K562 (cell line): ENCODE data around the gene TKT. TPM values are rescaled to one million over a fixed set of nuclear protein-coding genes. Genes with fewer than 3 reads are reported as not detected.

Experiments
- CBX5 ChIP-seq: IDR thresholded peaks from 2 replicates; pipeline ENCODE4 v1.6.1; 2014; ENCODE audit warnings: low read depth, borderline replicate concordance
- CHD1 ChIP-seq: fragments of 200-600 bp; sonication (generic); IDR thresholded peaks from one replicate; pipeline ENCODE4 v1.6.1; 2012; ENCODE audit warnings: mild to moderate bottlenecking, moderate library complexity, low read length, inconsistent platforms
- ELK1 ChIP-seq: sonication (generic); formaldehyde crosslinking; IDR thresholded peaks from 2 replicates; pipeline ENCODE4 v1.8.1; 2022; ENCODE audit warnings: missing genetic modification reagents
- FOSL1 ChIP-seq: fragments of 200-800 bp; sonication (Bioruptor generic); conservative IDR thresholded peaks from 2 replicates; pipeline ENCODE4 v1.6.1; 2016; ENCODE audit warnings: missing genetic modification characterization, missing compliant biosample characterization
- GABPB2 ChIP-seq: fragments of 250-450 bp; sonication (Bioruptor Pico); conservative IDR thresholded peaks from 2 replicates; pipeline ENCODE4 v1.5.1; 2021; ENCODE audit warnings: mild to moderate bottlenecking
- GTF2A2 ChIP-seq: IDR thresholded peaks from 2 replicates; pipeline ENCODE4 v1.6.1; 2016; ENCODE audit warnings: mild to moderate bottlenecking, missing genetic modification characterization, missing compliant biosample characterization
- JUND ChIP-seq, 2 experiments: IDR thresholded peaks; 2 replicates in 1 of 2; 3 replicates in 1 of 2; pipeline ENCODE4 v1.6.1; 2011; ENCODE audit warnings: borderline replicate concordance in 2 of 2, low read depth in 2 of 2, low read length in 2 of 2, improper control_type of control experiment in 1 of 2, missing biosample characterization in 1 of 2, missing genetic modification characterization in 1 of 2, missing genetic modification reagents in 1 of 2
- KDM2B ChIP-seq: fragments of 250-450 bp; sonication (Bioruptor Pico); IDR thresholded peaks from 2 replicates; pipeline ENCODE4 v1.8.0; 2021; ENCODE audit warnings: mild to moderate bottlenecking, moderate library complexity
- MEIS2 ChIP-seq: fragments of 450-650 bp; IDR thresholded peaks from 2 replicates; pipeline ENCODE4 v1.6.1; 2014; ENCODE audit warnings: mild to moderate bottlenecking; ENCODE audit not compliant: partially characterized antibody
- PKNOX1 ChIP-seq: fragments of 450-650 bp; IDR thresholded peaks from 2 replicates; pipeline ENCODE4 v1.6.1; 2016
- PTRF ChIP-seq: fragments of 450-650 bp; IDR thresholded peaks from 2 replicates; pipeline ENCODE4 v1.6.1; 2016; ENCODE audit warnings: mild to moderate bottlenecking, missing genetic modification characterization, missing compliant biosample characterization
- RAD51 ChIP-seq: fragments of 450-650 bp; IDR thresholded peaks from 2 replicates; pipeline ENCODE4 v1.7.1; 2016; ENCODE audit warnings: low read depth, mild to moderate bottlenecking, borderline replicate concordance
- SP1 ChIP-seq: sonication (generic); formaldehyde crosslinking; IDR thresholded peaks from 2 replicates; pipeline ENCODE4 v1.8.1; 2022; ENCODE audit warnings: mild to moderate bottlenecking, missing genetic modification reagents
- TEAD2 ChIP-seq: fragments of 450-650 bp; IDR thresholded peaks from 2 replicates; pipeline ENCODE4 v1.6.1; 2016; ENCODE audit warnings: missing genetic modification characterization, control low read depth, missing compliant biosample characterization
- TFAP4 ChIP-seq: sonication (generic); formaldehyde crosslinking; IDR thresholded peaks from 2 replicates; pipeline ENCODE4 v1.8.0; 2022; ENCODE audit warnings: missing genetic modification reagents, mild to moderate bottlenecking, moderate library complexity, borderline replicate concordance
- ZFPM2 ChIP-seq: fragments of 250-450 bp; sonication (Bioruptor Pico); IDR thresholded peaks from 2 replicates; pipeline ENCODE4 v1.5.1; 2022; ENCODE audit warnings: mild to moderate bottlenecking
- polyA plus RNA-seq, 8 experiments: library from polyadenylated mRNA; depleted of rRNA in 4 of 8; stranded (reverse) in 5 of 8; unstranded in 3 of 8; fragments of >200 nt; fragmentation: Nextera tagmentation in 2 of 8; fragmentation: Illumina TruSeq in 1 of 8; extraction: Ambion mirVana in 2 of 8; extraction: Trizol in 1 of 8; gene quantifications; 2 replicates each; pipeline versions ENCODE4 v1.2.1 to v1.2.3, GENCODE V29; 2011 to 2014; ENCODE audit warnings: inconsistent platforms in 1 of 8, missing spikeins in 1 of 8
- total RNA-seq, 7 experiments: library from RNA; depleted of rRNA in 6 of 7; stranded (reverse); fragments of >200 nt in 6 of 7; fragmentation: Illumina TruSeq in 2 of 7; extraction: Trizol in 2 of 7; gene quantifications; 2 replicates each; pipeline versions ENCODE4 v1.2.1 to v1.2.3, GENCODE V29; 2011 to 2021; ENCODE audit warnings: low replicate concordance in 1 of 7
- TF ChIP-seq, protein P1 (sequence below): fragments of 250-450 bp; sonication (Bioruptor Pico); IDR thresholded peaks from 2 replicates; pipeline ENCODE4 v1.8.0; 2022; ENCODE audit warnings: inconsistent platforms, mild to moderate bottlenecking, moderate library complexity, borderline replicate concordance
- TF ChIP-seq, protein P2 (sequence below): fragments of 150-350 bp; IDR thresholded peaks from 2 replicates; pipeline ENCODE4 v1.6.1; 2014; ENCODE audit warnings: low read depth, mild to moderate bottlenecking, low read length, borderline replicate concordance

The TKT gene
- total and polyA plus RNA-seq, 9 of the 15 experiments (the other 6 are each of a cell fraction or from before 2014, with no cell fraction given): 58.1 to 401 (median 187) TPM

GRCh38 chr3:53196575-53197407 is 59.0 kb downstream of the TKT start (continued):
- TF ChIP-seq TFAP4 (CRISPR knock-in tag): peak; percentile 37; the same call in 1 of the 2 replicates
- no peak for TF ChIP-seq ELK1 (CRISPR knock-in tag)
- TF ChIP-seq, protein P1, sequence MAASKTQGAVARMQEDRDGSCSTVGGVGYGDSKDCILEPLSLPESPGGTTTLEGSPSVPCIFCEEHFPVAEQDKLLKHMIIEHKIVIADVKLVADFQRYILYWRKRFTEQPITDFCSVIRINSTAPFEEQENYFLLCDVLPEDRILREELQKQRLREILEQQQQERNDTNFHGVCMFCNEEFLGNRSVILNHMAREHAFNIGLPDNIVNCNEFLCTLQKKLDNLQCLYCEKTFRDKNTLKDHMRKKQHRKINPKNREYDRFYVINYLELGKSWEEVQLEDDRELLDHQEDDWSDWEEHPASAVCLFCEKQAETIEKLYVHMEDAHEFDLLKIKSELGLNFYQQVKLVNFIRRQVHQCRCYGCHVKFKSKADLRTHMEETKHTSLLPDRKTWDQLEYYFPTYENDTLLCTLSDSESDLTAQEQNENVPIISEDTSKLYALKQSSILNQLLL (CRISPR knock-in tag): no peak
- TF ChIP-seq JUND (IDR thresholded peaks at IDR 0.05; ENCODE audit: borderline replicate concordance, low read depth, low read length): no peak; the same call in 1 of the 2 replicates
- no peak for TF ChIP-seq JUND (tag; IDR thresholded peaks at IDR 0.05; ENCODE audit: borderline replicate concordance, low read depth, low read length)
- peak; percentile 49 for TF ChIP-seq MEIS2
- peak; percentile 30; the same call in 1 of the 2 replicates for TF ChIP-seq SP1 (CRISPR knock-in tag)
- no peak for TF ChIP-seq FOSL1 (tag)
- TF ChIP-seq PTRF (tag): no peak
- TF ChIP-seq TEAD2 (tag): no peak
- TF ChIP-seq, protein P2, sequence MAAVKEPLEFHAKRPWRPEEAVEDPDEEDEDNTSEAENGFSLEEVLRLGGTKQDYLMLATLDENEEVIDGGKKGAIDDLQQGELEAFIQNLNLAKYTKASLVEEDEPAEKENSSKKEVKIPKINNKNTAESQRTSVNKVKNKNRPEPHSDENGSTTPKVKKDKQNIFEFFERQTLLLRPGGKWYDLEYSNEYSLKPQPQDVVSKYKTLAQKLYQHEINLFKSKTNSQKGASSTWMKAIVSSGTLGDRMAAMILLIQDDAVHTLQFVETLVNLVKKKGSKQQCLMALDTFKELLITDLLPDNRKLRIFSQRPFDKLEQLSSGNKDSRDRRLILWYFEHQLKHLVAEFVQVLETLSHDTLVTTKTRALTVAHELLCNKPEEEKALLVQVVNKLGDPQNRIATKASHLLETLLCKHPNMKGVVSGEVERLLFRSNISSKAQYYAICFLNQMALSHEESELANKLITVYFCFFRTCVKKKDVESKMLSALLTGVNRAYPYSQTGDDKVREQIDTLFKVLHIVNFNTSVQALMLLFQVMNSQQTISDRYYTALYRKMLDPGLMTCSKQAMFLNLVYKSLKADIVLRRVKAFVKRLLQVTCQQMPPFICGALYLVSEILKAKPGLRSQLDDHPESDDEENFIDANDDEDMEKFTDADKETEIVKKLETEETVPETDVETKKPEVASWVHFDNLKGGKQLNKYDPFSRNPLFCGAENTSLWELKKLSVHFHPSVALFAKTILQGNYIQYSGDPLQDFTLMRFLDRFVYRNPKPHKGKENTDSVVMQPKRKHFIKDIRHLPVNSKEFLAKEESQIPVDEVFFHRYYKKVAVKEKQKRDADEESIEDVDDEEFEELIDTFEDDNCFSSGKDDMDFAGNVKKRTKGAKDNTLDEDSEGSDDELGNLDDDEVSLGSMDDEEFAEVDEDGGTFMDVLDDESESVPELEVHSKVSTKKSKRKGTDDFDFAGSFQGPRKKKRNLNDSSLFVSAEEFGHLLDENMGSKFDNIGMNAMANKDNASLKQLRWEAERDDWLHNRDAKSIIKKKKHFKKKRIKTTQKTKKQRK: no peak
- TF ChIP-seq ZFPM2: no peak
- peak; percentile 48; the same call in 1 of the 2 replicates for TF ChIP-seq RAD51
- no peak; the same call in 1 of the 2 replicates for TF ChIP-seq PKNOX1
- TF ChIP-seq CBX5: no peak
- no peak for TF ChIP-seq GTF2A2 (tag)
- TF ChIP-seq CHD1: no peak
- TF ChIP-seq KDM2B: no peak
- TF ChIP-seq GABPB2 (CRISPR knock-in tag): no peak
